Left ventricle myocardium inferior (tissue), 1 donor: ENCODE results near the gene IL3. TPM values are rescaled to one million over a fixed set of nuclear protein-coding genes. Genes with fewer than 3 reads are reported as not detected.

Experiments
- DNase-seq: peaks from one replicate; pipeline ENCODE4 v3.0.0-alpha.2; 2020
- H3K27ac ChIP-seq: fragments of 200-600 bp; replicated peaks from 2 replicates; pipeline ENCODE4 v1.8.0; 2021
- H3K27me3 ChIP-seq: fragments of 200-600 bp; 2 replicates; pipeline ENCODE4 v1.8.0; 2021; ENCODE audit warnings: low read depth
- H3K36me3 ChIP-seq: fragments of 200-600 bp; 2 replicates; pipeline ENCODE4 v1.8.0; 2021
- H3K4me1 ChIP-seq: fragments of 200-600 bp; 2 replicates; pipeline ENCODE4 v1.8.0; 2021
- H3K4me3 ChIP-seq: fragments of 200-600 bp; 2 replicates; pipeline ENCODE4 v1.8.0; 2021; ENCODE audit warnings: mild to moderate bottlenecking, moderate library complexity
- H3K9me3 ChIP-seq: fragments of 200-600 bp; replicated peaks from 2 replicates; pipeline ENCODE4 v1.8.0; 2021
- CTCF ChIP-seq: fragments of 200-600 bp; IDR thresholded peaks from 2 replicates; pipeline ENCODE4 v1.8.0; 2021; ENCODE audit warnings: antibody characterized with exemption, mild to moderate bottlenecking, borderline replicate concordance
- intact Hi-C: fragments of 100-400 bp; cut with micrococcal nuclease; formaldehyde crosslinking; loops from one replicate; pipeline ENCODE4 v1.11.0; 2022
- long read RNA-seq: library from polyadenylated mRNA; unstranded; transcript quantifications from one replicate; pipeline ENCODE4 v2.0.0, GENCODE V29; 2021
- total RNA-seq: library from RNA; stranded (reverse); fragmentation: NEBNext Ultra II Directional; extraction: Animal tissue kit (Norgen Biotek cat#: 25700); gene quantifications from one replicate; pipeline ENCODE4 v1.2.1, GENCODE V29; 2021
- donor health status: DM: no; HTN: yes; CAD: no; lungs with severe emphysema.

Gene IL3
- not detected for total RNA-seq
- long read RNA-seq, result 0 reads

- H3K4me1 ChIP-seq, result peaks cover 3% of the 10 kb centered on the region
- no peak within 1 kb of the TSS for H3K27ac ChIP-seq
- no peaks in the 10 kb centered on the region for H3K36me3 ChIP-seq
- TF ChIP-seq CTCF, result no peak
- intact Hi-C loops, result no loop called here
- H3K4me3 ChIP-seq, result no peak within 1 kb of the TSS
- DNase-seq, result peak; percentile 6
- no peaks in the 10 kb centered on the region for H3K27me3 ChIP-seq
- H3K9me3 ChIP-seq, result no peaks in the 10 kb centered on the region
These were observed at the start of gene IL3 for GRCh38 chr5:132060501-132061161. IL3 (plus strand) TSS chr5:132060655; CDS start chr5:132060707, 52 bp downstream.

GRCh38 chr5:132010989-132011621 is 49.4 kb upstream of the IL3 start:
- Histone ChIP-seq H3K27ac (no peak overlapping the region), H3K27me3 (peaks cover 24% of the 10 kb centered on the region), H3K4me3 (peak overlapping the region; percentile 72), H3K36me3 (no peaks in the 10 kb centered on the region), H3K4me1 (peaks cover 33% of the 10 kb centered on the region), H3K9me3 (no peaks in the 10 kb centered on the region)
- no peak for TF ChIP-seq CTCF
- no peak for DNase-seq
- intact Hi-C loops, result no loop called here

- TF ChIP-seq CTCF, result no peak
- no peaks in the 10 kb centered on the region for H3K9me3 ChIP-seq
- H3K36me3 ChIP-seq, result no peaks in the 10 kb centered on the region
- intact Hi-C loops, result no loop called here
- no peak for DNase-seq
- H3K27ac ChIP-seq, result no peak within 1 kb of the TSS
- H3K4me1 ChIP-seq, result peaks cover 33% of the 10 kb centered on the region
- peaks cover 24% of the 10 kb centered on the region for H3K27me3 ChIP-seq
- H3K4me3 ChIP-seq, result peak within 1 kb of the TSS; percentile 72
These were observed 48.7 kb upstream of the IL3 start, which contains the start of gene ACSL6 for GRCh38 chr5:132011622-132012343. ACSL6 (minus strand) TSS chr5:132011658; CDS start chr5:132011553, 105 bp downstream.

GRCh38 chr5:132012371-132013005 is 48.0 kb upstream of the IL3 start:
- Histone ChIP-seq H3K9me3 (no peaks in the 10 kb centered on the region), H3K27me3 (peaks cover 25% of the 10 kb centered on the region), H3K27ac (no peak overlapping the region), H3K4me3 (peak overlapping the region; percentile 72), H3K4me1 (peaks cover 30% of the 10 kb centered on the region), H3K36me3 (no peaks in the 10 kb centered on the region)
- no peak for TF ChIP-seq CTCF
- intact Hi-C loops, result no loop called here
- DNase-seq, result peak; percentile 43

GRCh38 chr5:132013006-132013689 is 47.3 kb upstream of the IL3 start:
- TF ChIP-seq CTCF, result no peak
- intact Hi-C loops, result no loop called here
- Histone ChIP-seq H3K4me1 (peaks cover 23% of the 10 kb centered on the region), H3K27me3 (peaks cover 31% of the 10 kb centered on the region), H3K4me3 (no peak overlapping the region), H3K36me3 (no peaks in the 10 kb centered on the region), H3K9me3 (no peaks in the 10 kb centered on the region), H3K27ac (no peak overlapping the region)
- DNase-seq, result no peak
